ENCODE results near the gene NBEA.

DNA sequence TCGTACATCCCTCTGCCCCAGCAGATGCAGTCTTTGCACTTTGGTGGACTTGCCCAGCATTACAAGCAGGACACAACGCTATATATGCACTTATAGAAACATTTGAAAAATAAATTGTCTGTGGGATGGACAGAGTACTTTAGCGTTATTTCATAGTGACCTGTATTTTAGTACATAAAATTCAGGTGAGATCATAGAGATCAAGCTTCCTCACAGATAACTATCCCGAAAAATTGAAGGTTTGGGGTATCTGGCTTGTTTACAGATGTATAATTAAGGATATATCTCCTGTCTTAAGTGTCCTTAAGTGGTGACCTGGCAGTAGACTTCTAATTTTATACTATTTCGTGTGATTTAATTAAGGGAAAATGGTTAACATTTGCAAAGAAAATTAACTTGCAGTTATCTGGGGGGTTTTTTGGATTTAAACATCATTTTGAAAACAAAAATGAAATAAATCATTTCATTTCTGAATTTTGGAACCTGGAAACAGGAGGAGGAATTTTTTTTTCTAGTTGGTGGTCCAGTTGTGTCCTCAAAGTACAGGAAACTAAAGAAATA is 535.4 kb downstream of the NBEA start:
- TF ChIP-seq CTCF (IDR thresholded peaks at IDR 0.05) (no peak), POLR2A (IDR thresholded peaks at IDR 0.05) (no peak)

Data from vagina (tissue), 2 donors.